Measurements from ENCODE around the gene LHFPL3. TPM values are rescaled to one million over a fixed set of nuclear protein-coding genes. Genes with fewer than 3 reads are reported as not detected.

The LHFPL3 gene
- total RNA-seq, 4 donors from 2014 or later: not detected

GRCh38 chr7:104408371-104408770, 80.0 kb downstream of the LHFPL3 start:
- H3K36me3 ChIP-seq: no peaks in the 10 kb centered on the region
- H3K27ac ChIP-seq: no peak overlapping the region
- intact Hi-C loops (cut with DNase I; ENCODE audit: low total_unique reads): no loop called here
- ATAC-seq (no peak), DNase-seq (no peak)
- H3K27me3 ChIP-seq: no peaks in the 10 kb centered on the region
- no peaks in the 10 kb centered on the region for H3K9me3 ChIP-seq
- H3K4me1 ChIP-seq: no peaks in the 10 kb centered on the region
- TF ChIP-seq, protein P1, sequence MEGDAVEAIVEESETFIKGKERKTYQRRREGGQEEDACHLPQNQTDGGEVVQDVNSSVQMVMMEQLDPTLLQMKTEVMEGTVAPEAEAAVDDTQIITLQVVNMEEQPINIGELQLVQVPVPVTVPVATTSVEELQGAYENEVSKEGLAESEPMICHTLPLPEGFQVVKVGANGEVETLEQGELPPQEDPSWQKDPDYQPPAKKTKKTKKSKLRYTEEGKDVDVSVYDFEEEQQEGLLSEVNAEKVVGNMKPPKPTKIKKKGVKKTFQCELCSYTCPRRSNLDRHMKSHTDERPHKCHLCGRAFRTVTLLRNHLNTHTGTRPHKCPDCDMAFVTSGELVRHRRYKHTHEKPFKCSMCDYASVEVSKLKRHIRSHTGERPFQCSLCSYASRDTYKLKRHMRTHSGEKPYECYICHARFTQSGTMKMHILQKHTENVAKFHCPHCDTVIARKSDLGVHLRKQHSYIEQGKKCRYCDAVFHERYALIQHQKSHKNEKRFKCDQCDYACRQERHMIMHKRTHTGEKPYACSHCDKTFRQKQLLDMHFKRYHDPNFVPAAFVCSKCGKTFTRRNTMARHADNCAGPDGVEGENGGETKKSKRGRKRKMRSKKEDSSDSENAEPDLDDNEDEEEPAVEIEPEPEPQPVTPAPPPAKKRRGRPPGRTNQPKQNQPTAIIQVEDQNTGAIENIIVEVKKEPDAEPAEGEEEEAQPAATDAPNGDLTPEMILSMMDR (IDR thresholded peaks at IDR 0.05 in 4 of 5, conservative IDR thresholded peaks at IDR 0.05 in 1 of 5): no peak
- no peak for TF ChIP-seq POLR2A (IDR thresholded peaks at IDR 0.05)
- in situ Hi-C loops (cut with MboI; ENCODE audit: low sequenced_read_pairs in 4 of 4): no loop called here
- no peak overlapping the region for H3K4me3 ChIP-seq

- no peak for ATAC-seq
- in situ Hi-C loops (cut with MboI; ENCODE audit: low sequenced_read_pairs in 4 of 4): no loop called here
These were observed 82.3 kb downstream of the LHFPL3 start for GRCh38 chr7:104410742-104411141.

DNA sequence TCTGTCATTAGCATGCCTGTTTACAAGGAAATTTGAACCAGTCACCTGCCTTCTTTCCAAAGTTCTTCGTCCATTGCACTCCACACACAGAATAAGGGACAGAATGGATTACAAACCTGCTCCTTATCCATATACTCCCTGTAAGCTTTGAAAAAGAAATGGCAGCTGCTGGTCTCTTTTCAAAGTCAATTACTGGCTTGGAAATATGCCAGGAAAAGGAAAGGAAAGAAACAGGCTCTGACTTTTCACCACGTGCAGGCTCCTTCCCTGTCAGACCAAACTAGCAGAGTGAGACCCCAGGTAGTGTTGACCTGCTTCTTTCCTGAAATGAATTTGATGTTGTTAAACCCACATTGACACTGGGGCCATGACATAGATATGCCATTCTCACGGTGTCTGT, 84.5 kb downstream of the LHFPL3 start:
- ATAC-seq (no peak), DNase-seq (no peak)
- no peaks in the 10 kb centered on the region for H3K27me3 ChIP-seq
- H3K4me1 ChIP-seq: no peaks in the 10 kb centered on the region
- intact Hi-C loops (cut with DNase I; ENCODE audit: low total_unique reads): no loop called here
- in situ Hi-C loops (cut with MboI; ENCODE audit: low sequenced_read_pairs in 4 of 4): no loop called here
- H3K36me3 ChIP-seq: no peaks in the 10 kb centered on the region
- H3K9me3 ChIP-seq: no peaks in the 10 kb centered on the region
- H3K4me3 ChIP-seq: no peak overlapping the region
- TF ChIP-seq POLR2A (IDR thresholded peaks at IDR 0.05): no peak
- TF ChIP-seq, protein P1 (IDR thresholded peaks at IDR 0.05 in 4 of 5, conservative IDR thresholded peaks at IDR 0.05 in 1 of 5): no peak
- no peak overlapping the region for H3K27ac ChIP-seq

More at GRCh38 chr7:104410742-104411141, 82.3 kb downstream of the LHFPL3 start:
- H3K27ac ChIP-seq: no peak overlapping the region
- intact Hi-C loops (cut with DNase I; ENCODE audit: low total_unique reads): no loop called here
- no peaks in the 10 kb centered on the region for H3K36me3 ChIP-seq
- H3K27me3 ChIP-seq: no peaks in the 10 kb centered on the region
- H3K9me3 ChIP-seq: no peaks in the 10 kb centered on the region
- H3K4me1 ChIP-seq: no peaks in the 10 kb centered on the region
- no peak for DNase-seq
- TF ChIP-seq, protein P1 (IDR thresholded peaks at IDR 0.05 in 4 of 5, conservative IDR thresholded peaks at IDR 0.05 in 1 of 5): no peak
- no peak for TF ChIP-seq POLR2A (IDR thresholded peaks at IDR 0.05)
- no peak overlapping the region for H3K4me3 ChIP-seq

- in situ Hi-C loops (cut with MboI; ENCODE audit: low sequenced_read_pairs in 4 of 4): no loop called here
- H3K27me3 ChIP-seq: no peaks in the 10 kb centered on the region
- ATAC-seq (no peak), DNase-seq (no peak)
- H3K36me3 ChIP-seq: no peaks in the 10 kb centered on the region
- H3K9me3 ChIP-seq: no peaks in the 10 kb centered on the region
- no peak overlapping the region for H3K4me3 ChIP-seq
- H3K4me1 ChIP-seq: no peaks in the 10 kb centered on the region
- no peak for TF ChIP-seq POLR2A (IDR thresholded peaks at IDR 0.05)
- TF ChIP-seq, protein P1 (IDR thresholded peaks at IDR 0.05 in 4 of 5, conservative IDR thresholded peaks at IDR 0.05 in 1 of 5): no peak
- intact Hi-C loops (cut with DNase I; ENCODE audit: low total_unique reads): no loop called here
- H3K27ac ChIP-seq: no peak overlapping the region
These were observed 85.8 kb downstream of the LHFPL3 start for GRCh38 chr7:104414216-104414615.

GRCh38 chr7:104415700-104416099, 87.3 kb downstream of the LHFPL3 start:
- DNase-seq: no peak
- H3K9me3 ChIP-seq: no peaks in the 10 kb centered on the region
- in situ Hi-C loops (cut with MboI; ENCODE audit: low sequenced_read_pairs in 4 of 4): no loop called here

More at GRCh38 chr7:104415700-104416099, 87.3 kb downstream of the LHFPL3 start:
- ATAC-seq: no peak
- Histone ChIP-seq H3K4me1 (no peaks in the 10 kb centered on the region), H3K27ac (no peak overlapping the region), H3K27me3 (no peaks in the 10 kb centered on the region), H3K36me3 (no peaks in the 10 kb centered on the region), H3K4me3 (no peak overlapping the region)
- no peak for TF ChIP-seq POLR2A (IDR thresholded peaks at IDR 0.05)
- TF ChIP-seq, protein P1 (IDR thresholded peaks at IDR 0.05 in 4 of 5, conservative IDR thresholded peaks at IDR 0.05 in 1 of 5): no peak
- intact Hi-C loops (cut with DNase I; ENCODE audit: low total_unique reads): no loop called here
